Measurements from ENCODE around the gene SIAH3.
"Not testable (repeated sequence)": the region's sequence is repeated elsewhere in the genome, so short reads cannot be mapped to it uniquely, and the experiment has no call there.

Gene SIAH3, protein sequence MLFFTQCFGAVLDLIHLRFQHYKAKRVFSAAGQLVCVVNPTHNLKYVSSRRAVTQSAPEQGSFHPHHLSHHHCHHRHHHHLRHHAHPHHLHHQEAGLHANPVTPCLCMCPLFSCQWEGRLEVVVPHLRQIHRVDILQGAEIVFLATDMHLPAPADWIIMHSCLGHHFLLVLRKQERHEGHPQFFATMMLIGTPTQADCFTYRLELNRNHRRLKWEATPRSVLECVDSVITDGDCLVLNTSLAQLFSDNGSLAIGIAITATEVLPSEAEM

GRCh38 chr13:45851171-45851921 is at the start of gene SIAH3:
Gene SIAH3, minus strand, starts transcription at chr13:45851753. Its CDS starts 124 bp downstream, at chr13:45851629.
- no peak for DNase-seq (ENCODE audit: low read depth in 2 of 2)

GRCh38 chr13:45899406-45899805 is 47.9 kb upstream of the SIAH3 start:
- no peak for DNase-seq (ENCODE audit: low read depth in 2 of 2)

- DNase-seq (ENCODE audit: low read depth in 2 of 2) = no peak
Observed at GRCh38 chr13:45897562-45897961, 46.0 kb upstream of the SIAH3 start.

DNA sequence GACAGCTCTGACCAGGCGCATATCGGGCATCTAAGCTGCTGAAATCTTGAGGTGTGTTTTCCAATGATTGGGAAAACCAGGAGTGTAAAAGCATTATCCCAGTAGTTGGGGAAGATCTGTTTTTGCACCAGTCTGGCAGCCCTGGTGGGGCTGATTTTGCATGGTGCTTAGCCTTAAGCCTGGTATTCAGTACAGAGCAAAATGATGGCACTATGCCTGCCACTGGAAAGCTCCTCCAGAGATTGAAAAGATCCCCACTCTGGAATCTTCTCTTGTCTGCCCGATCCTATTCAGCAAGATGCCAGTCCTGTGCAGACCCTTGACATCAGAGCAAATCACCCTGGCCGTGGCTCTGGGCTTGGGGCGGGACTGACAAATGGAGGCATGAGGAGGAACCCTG is 44.7 kb upstream of the SIAH3 start:
- DNase-seq (ENCODE audit: low read depth in 2 of 2) = no peak

DNA sequence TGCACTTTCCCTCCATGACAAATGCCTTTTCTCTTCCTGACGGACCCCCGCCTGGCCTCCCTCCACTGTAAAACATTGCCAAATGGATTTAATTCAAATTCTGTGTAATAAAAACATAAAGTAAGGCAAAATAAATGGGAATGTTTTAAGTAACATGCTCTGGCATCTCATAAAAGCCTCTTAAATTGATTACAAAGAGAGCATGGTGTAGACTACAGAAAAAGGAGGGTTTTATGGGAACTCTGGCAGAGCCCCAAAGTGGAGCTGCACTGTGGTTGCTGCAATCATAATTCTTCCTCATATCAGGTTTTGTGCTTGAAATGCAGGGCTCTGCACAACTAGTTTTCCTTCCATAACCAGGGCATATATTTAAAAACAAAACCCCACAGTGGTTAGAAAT is 44.3 kb upstream of the SIAH3 start:
- DNase-seq (ENCODE audit: low read depth in 2 of 2) = no peak

DNA sequence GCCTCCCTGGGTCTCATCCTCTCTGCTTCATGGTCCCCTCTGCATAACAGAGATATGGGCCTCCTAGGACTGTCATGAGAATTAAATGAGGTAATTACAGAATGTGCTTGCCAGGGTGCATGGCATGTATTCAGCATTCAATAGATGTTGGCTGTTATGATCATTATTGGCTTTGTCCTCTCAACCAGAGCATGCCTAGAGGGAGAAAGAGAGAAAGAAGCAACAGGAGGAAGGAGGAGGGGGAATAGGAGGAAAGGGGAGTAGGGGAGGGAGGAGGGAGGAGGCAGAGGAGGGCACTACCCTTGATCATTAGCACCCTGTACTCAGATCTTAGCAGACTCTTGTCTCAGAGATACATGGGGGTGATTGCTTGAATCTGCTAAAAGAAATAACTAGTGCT is 41.0 kb upstream of the SIAH3 start:
- no peak for DNase-seq (ENCODE audit: low read depth in 2 of 2)

- no peak for DNase-seq (ENCODE audit: low read depth in 2 of 2)
Observed at GRCh38 chr13:45889590-45890243, 38.2 kb upstream of the SIAH3 start.

GRCh38 chr13:45886466-45886865 is 34.9 kb upstream of the SIAH3 start:
- DNase-seq (ENCODE audit: low read depth in 2 of 2) = no peak

DNA sequence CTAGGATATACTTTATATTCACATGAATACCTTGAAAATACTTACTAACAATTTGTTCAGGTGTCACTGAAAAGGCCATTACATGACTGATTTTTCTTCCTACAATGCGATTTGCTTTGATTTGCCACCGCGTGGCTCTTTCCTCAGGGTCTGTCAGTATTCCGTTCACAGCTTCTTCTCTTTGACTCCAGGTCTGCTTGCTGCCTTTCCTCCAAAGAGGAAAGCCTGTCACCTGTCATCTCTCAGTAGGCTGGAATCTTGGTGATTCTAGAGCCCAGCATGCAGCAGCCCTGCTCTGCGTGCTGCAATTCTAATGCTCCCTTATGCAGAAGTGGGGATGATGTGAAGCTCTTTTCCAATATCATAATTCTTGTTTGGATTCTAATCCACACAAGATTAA is 33.6 kb upstream of the SIAH3 start:
- DNase-seq (ENCODE audit: low read depth in 2 of 2) = no peak

- no peak for DNase-seq (ENCODE audit: low read depth in 2 of 2)
Observed at GRCh38 chr13:45882626-45883025, 31.1 kb upstream of the SIAH3 start.

- DNase-seq (ENCODE audit: low read depth in 2 of 2) = no peak
Observed at GRCh38 chr13:45881353-45881752, 29.8 kb upstream of the SIAH3 start.

- DNase-seq (ENCODE audit: low read depth in 2 of 2) = no peak
Observed at GRCh38 chr13:45880242-45880641, 28.7 kb upstream of the SIAH3 start.

DNA sequence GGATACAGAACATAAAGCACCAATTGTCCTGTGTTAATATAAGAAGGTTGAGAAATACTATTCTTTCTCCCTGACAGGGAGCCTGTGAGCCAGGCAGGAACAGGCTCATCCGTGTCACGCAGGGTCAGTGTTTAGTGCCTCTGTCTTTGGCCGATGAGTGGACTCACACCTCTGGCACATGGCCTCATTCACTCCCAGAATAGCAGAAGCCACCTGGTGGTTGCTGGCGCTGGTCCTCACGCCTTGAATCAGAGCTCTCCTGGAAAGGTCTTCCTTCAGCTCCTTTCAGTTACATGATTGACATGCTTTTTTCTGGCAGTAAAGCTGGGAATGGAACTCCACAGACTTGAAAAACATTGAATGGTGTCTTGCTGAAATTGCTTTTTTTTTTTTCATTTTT is 28.1 kb upstream of the SIAH3 start:
- DNase-seq (ENCODE audit: low read depth in 2 of 2) = no peak

DNA sequence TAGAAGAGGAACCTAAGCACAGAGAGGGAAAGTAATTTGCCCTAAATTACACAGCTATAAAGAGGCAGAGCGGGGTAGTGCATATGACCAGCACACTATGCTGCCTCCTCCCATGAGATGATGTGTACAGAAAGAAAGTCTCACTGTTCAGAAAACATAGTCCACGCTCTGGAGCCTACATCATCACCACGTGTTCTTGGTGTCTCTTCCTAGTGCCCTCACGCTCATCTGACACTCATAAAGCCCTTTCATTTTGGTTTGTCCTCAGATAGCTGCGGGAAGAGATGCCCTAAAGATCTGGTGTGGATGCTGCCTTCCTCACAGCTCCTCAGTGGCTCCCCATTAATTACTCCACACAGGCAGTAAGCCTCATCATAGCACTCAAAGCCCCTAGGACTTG is 27.4 kb upstream of the SIAH3 start:
- DNase-seq (ENCODE audit: low read depth in 2 of 2) = no peak

GRCh38 chr13:45876781-45877180 is 25.2 kb upstream of the SIAH3 start:
- no peak for DNase-seq (ENCODE audit: low read depth in 2 of 2)

DNA sequence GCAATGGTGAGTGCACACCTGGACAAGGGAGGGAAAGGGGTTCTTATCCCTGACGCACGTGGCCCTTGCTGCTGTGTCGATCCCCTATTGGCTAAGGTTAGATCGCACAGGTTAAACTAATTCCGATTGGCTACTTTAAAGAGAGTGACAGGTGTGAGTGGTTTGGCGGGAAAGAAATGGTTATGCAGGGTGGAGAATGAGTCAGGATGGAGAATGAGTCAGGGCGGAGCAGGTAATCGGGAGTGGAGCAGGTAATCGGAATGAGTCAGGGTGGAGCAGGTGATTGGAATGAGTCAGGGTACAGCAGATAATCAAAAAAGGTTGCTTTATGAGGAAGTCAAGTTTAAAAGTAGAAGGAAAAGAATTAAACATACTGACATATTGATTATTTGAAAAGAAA is 24.4 kb upstream of the SIAH3 start:
- DNase-seq (ENCODE audit: low read depth in 2 of 2) = no peak

DNA sequence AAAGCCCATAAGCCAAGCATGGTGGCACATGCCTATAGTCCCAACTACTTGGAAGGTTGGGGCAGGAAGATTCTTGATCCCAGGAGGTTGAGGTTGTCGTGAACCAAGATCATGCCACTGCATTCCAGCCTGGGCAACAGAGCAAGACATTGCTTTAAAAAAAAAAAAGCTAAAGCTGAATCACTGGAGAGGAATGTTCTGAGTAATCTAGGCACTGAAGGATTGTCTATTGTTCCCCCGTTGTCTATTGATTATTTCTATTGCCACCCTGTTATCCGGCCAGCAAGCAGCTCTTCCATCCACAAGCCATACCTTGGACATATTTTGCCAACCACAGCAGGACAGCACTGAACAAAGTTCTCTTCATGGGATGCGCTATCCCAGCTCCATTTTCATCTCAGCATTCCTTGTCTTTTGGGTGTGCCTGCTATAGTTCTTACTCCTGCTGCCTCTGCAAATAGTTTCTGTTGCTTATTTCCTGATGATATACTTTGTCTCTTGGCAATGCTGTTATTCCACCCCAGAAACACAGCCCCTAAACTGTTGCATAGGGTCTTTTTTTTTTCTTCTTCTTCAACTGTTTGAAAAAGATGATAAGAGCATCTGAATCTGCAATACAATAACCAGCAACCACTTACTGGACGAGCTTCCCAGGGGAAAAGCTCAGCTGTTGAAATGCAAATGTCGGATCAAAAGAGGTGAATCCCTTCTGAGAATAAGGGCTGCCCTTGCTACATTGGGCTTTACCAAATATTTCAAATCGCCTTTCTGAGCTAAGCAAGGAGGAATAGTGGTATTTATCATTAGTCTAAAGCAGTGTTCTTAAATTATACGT is 22.2 kb upstream of the SIAH3 start:
- no peak for DNase-seq (ENCODE audit: low read depth in 2 of 2)

- DNase-seq (ENCODE audit: low read depth in 2 of 2) = no peak
Observed at GRCh38 chr13:45872566-45872965, 21.0 kb upstream of the SIAH3 start.

DNA sequence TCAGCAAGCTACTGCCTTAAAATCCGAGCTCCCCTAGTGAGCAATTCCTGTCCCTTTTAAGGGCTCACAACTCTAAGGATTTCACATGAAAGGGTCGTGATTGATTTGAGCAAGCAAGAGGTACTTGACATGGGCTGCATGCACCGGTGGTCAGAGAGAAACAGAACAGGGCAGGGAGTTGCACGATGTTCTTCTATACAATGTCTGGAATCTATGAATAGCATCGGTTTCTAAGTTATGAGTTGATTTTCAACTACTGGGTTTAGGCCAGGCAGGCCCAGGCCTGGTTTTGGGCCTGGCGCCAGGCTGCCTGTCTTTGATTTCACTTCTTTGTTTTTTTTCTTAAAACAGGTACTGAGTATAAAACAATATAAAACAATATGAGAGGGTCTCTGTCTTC is 19.6 kb upstream of the SIAH3 start:
- not testable (repeated sequence) for DNase-seq (ENCODE audit: low read depth in 2 of 2)

DNA sequence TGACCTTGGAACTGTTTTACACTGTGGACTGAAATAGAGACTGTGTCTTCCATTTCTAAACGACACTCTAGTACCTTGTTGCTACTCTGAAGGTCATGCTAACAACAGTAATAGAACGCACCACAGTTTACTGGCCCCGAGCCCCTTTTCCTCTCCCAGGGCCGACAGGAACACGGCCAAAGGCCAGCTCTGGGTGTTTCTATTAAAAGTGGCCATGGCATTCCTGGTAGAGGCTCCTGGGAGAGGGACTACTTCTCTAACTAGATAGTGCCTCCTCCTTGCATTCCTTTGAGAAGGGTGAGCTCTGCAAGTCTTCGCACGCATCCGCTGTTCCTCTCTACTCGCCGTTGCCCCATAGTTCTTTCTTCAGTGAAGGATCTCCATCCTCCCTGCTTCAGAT is 18.7 kb upstream of the SIAH3 start:
- no peak for DNase-seq (ENCODE audit: low read depth in 2 of 2)

GRCh38 chr13:45865414-45865813 is 13.9 kb upstream of the SIAH3 start:
- no peak for DNase-seq (ENCODE audit: low read depth in 2 of 2)

Measured in stimulated activated CD8-positive, alpha-beta memory T cell treated with anti-CD3 and anti-CD28 coated beads, Interleukin-7, amount 100 ng/mL, for 4 hours (primary cell).